Astrocyte (in vitro differentiated cells and primary cell): Measurements from ENCODE around the gene CTBP1. TPM values are rescaled to one million over a fixed set of nuclear protein-coding genes. Genes with fewer than 3 reads are reported as not detected.

Source experiments
- DNase-seq: peaks from one replicate; pipeline ENCODE4 v3.0.0-alpha.2; 2010; ENCODE audit warnings: low read depth
- FAIRE-seq: peaks from 2 replicates; lab custom pipeline; 2011; peaks lifted over from hg19 to GRCh38; lab: Jason Lieb, UNC
- H2AFZ ChIP-seq: 2 replicates; pipeline ENCODE4 v1.6.0; 2012; ENCODE audit warnings: low read depth, low read length, inconsistent platforms
- H3K27ac ChIP-seq: 2 replicates; pipeline ENCODE4 v1.5.1; 2011; ENCODE audit warnings: low read depth, low read length, inconsistent platforms
- H3K27me3 ChIP-seq: 2 replicates; pipeline ENCODE4 v1.6.0; 2011; ENCODE audit warnings: low read length, inconsistent platforms; ENCODE audit not compliant: insufficient read depth
- H3K36me3 ChIP-seq: 2 replicates; pipeline ENCODE4 v1.5.1; 2011; ENCODE audit warnings: low read length, inconsistent platforms; ENCODE audit not compliant: insufficient read depth
- H3K4me1 ChIP-seq: 2 replicates; pipeline ENCODE4 v1.5.1; 2011; ENCODE audit warnings: low read length, inconsistent platforms; ENCODE audit not compliant: insufficient read depth
- H3K4me2 ChIP-seq: 2 replicates; pipeline ENCODE4 v1.6.0; 2012; ENCODE audit warnings: low read length, inconsistent platforms
- H3K4me3 ChIP-seq: 2 replicates; pipeline ENCODE4 v1.5.1; 2011; ENCODE audit warnings: low read depth, mild to moderate bottlenecking, low read length, inconsistent platforms; ENCODE audit not compliant: insufficient read depth
- H3K79me2 ChIP-seq: 2 replicates; pipeline ENCODE4 v1.6.0; 2012; ENCODE audit warnings: mild to moderate bottlenecking, low read length, inconsistent platforms; ENCODE audit not compliant: insufficient read depth
- H3K9ac ChIP-seq: 2 replicates; pipeline ENCODE4 v1.6.0; 2012; ENCODE audit warnings: mild to moderate bottlenecking, low read length, inconsistent platforms
- H3K9me3 ChIP-seq: 2 replicates; pipeline ENCODE4 v1.5.1; 2012; ENCODE audit warnings: low read depth, mild to moderate bottlenecking, low read length, inconsistent platforms; ENCODE audit not compliant: insufficient read depth
- H4K20me1 ChIP-seq: 2 replicates; pipeline ENCODE4 v1.6.0; 2012; ENCODE audit warnings: low read length, inconsistent platforms; ENCODE audit not compliant: insufficient read depth
- H3K27ac Mint-ChIP-seq: one replicate; pipeline ENCODE4 v1.8.0; 2021; ENCODE audit warnings: mild to moderate bottlenecking, mixed read lengths; ENCODE audit not compliant: unreplicated experiment
- H3K27me3 Mint-ChIP-seq: one replicate; pipeline ENCODE4 v1.8.0; 2021; ENCODE audit warnings: low read depth, mixed read lengths; ENCODE audit not compliant: unreplicated experiment
- H3K36me3 Mint-ChIP-seq: one replicate; pipeline ENCODE4 v1.8.0; 2021; ENCODE audit warnings: low read depth, mixed read lengths; ENCODE audit not compliant: unreplicated experiment
- H3K4me1 Mint-ChIP-seq: one replicate; pipeline ENCODE4 v1.8.0; 2021; ENCODE audit warnings: low read depth, mixed read lengths; ENCODE audit not compliant: unreplicated experiment
- H3K4me3 Mint-ChIP-seq: one replicate; pipeline ENCODE4 v1.8.0; 2021; ENCODE audit warnings: mild to moderate bottlenecking, moderate library complexity, mixed read lengths; ENCODE audit not compliant: unreplicated experiment
- H3K9me3 Mint-ChIP-seq: one replicate; pipeline ENCODE4 v1.8.0; 2021; ENCODE audit warnings: mild to moderate bottlenecking, mixed read lengths; ENCODE audit not compliant: unreplicated experiment
- EZH2 ChIP-seq: IDR thresholded peaks from 2 replicates; pipeline ENCODE4 v1.6.1; 2012; ENCODE audit warnings: mild to moderate bottlenecking, low read length, inconsistent platforms; ENCODE audit not compliant: insufficient read depth
- total RNA-seq: library from RNA; stranded (reverse); gene quantifications from 2 replicates; pipeline ENCODE4 v1.2.1, GENCODE V29; 2021
- TF ChIP-seq, protein P1 (sequence below): IDR thresholded peaks from 2 replicates; pipeline ENCODE4 v1.5.1; 2011; ENCODE audit warnings: low read depth, mild to moderate bottlenecking, inconsistent platforms, low read length, moderate library complexity; ENCODE audit not compliant: insufficient read depth

The CTBP1 gene
- total RNA-seq, 1 donor from 2014 or later = 136 TPM

DNA sequence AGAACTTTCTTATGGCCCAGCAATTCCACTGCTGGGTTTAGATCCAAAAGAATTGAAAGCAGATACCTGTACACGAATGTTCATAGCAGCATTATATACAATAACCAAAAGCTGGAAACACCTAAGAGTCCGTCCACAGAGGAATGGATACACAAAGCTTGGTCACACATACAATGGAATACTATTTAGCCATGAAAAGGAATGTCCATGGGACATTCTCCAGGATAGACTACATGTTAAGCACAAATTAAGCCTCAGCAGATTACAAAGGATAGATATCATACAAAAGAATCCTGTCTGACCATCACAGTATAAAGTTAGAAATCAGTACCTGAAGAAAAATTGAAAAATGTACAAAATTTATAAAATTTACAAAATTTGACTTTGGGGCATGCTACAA, 28.1 kb upstream of the CTBP1 start:
- Mint-ChIP-seq H3K27me3 (peaks cover 23% of the 10 kb centered on the region), H3K4me1 (peaks cover 3% of the 10 kb centered on the region), H3K27ac (no peak overlapping the region), H3K9me3 (peaks cover 5% of the 10 kb centered on the region), H3K4me3 (no peak overlapping the region), H3K36me3 (no peaks in the 10 kb centered on the region)
- DNase-seq (no peak), FAIRE-seq (no peak)
- no peak overlapping the region for H3K27ac ChIP-seq
- H3K4me2 ChIP-seq = no peak overlapping the region
- H3K27me3 ChIP-seq = no peaks in the 10 kb centered on the region
- TF ChIP-seq, protein P1, sequence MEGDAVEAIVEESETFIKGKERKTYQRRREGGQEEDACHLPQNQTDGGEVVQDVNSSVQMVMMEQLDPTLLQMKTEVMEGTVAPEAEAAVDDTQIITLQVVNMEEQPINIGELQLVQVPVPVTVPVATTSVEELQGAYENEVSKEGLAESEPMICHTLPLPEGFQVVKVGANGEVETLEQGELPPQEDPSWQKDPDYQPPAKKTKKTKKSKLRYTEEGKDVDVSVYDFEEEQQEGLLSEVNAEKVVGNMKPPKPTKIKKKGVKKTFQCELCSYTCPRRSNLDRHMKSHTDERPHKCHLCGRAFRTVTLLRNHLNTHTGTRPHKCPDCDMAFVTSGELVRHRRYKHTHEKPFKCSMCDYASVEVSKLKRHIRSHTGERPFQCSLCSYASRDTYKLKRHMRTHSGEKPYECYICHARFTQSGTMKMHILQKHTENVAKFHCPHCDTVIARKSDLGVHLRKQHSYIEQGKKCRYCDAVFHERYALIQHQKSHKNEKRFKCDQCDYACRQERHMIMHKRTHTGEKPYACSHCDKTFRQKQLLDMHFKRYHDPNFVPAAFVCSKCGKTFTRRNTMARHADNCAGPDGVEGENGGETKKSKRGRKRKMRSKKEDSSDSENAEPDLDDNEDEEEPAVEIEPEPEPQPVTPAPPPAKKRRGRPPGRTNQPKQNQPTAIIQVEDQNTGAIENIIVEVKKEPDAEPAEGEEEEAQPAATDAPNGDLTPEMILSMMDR = no peak
- TF ChIP-seq EZH2 = no peak
- H3K9ac ChIP-seq = no peak overlapping the region
- H2AFZ ChIP-seq = no peak overlapping the region
- no peaks in the 10 kb centered on the region for H4K20me1 ChIP-seq
- H3K4me3 ChIP-seq = no peak overlapping the region
- H3K4me1 ChIP-seq = no peaks in the 10 kb centered on the region
- H3K36me3 ChIP-seq = no peaks in the 10 kb centered on the region
- H3K79me2 ChIP-seq = no peaks in the 10 kb centered on the region
- H3K9me3 ChIP-seq = no peaks in the 10 kb centered on the region

DNA sequence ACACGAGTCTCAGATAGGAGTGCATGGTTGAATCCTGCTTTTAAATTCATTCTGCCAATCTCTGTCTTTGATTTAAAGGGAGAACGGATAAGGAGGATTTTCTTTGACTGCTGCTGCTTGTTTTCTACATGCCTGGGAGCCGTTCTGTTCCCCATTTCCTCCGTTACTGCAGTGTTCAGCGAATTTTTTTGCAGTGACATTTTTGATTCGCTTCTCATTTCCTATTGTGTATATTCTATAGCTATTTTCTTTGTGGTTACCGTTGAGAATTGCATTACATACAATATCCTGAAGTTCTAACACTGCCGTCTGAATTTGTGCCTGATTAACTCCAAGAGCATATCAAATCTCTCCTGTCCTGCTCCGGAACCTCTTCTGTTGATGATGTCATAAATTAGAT, 25.9 kb upstream of the CTBP1 start:
- H3K36me3 ChIP-seq = no peaks in the 10 kb centered on the region
- peaks cover 9% of the 10 kb centered on the region for H3K9me3 Mint-ChIP-seq
- no peak for FAIRE-seq
- H3K4me3 ChIP-seq = no peak overlapping the region
- no peak overlapping the region for H3K4me3 Mint-ChIP-seq
- H3K27ac Mint-ChIP-seq = no peak overlapping the region
- H3K4me2 ChIP-seq = peak overlapping the region; percentile 66
- no peak overlapping the region for H2AFZ ChIP-seq
- peak overlapping the region; percentile 17 for H3K9ac ChIP-seq
- peaks cover 12% of the 10 kb centered on the region for H3K27me3 Mint-ChIP-seq
- H3K4me1 ChIP-seq = no peaks in the 10 kb centered on the region
- no peaks in the 10 kb centered on the region for H4K20me1 ChIP-seq
- H3K4me1 Mint-ChIP-seq = peaks cover 3% of the 10 kb centered on the region
- DNase-seq = no peak
- no peaks in the 10 kb centered on the region for H3K9me3 ChIP-seq
- TF ChIP-seq, protein P1 = no peak
- TF ChIP-seq EZH2 = no peak
- no peaks in the 10 kb centered on the region for H3K79me2 ChIP-seq
- no peak overlapping the region for H3K27ac ChIP-seq
- no peaks in the 10 kb centered on the region for H3K36me3 Mint-ChIP-seq
- H3K27me3 ChIP-seq = no peaks in the 10 kb centered on the region

GRCh38 chr4:1271686-1272085, 22.8 kb upstream of the CTBP1 start:
- FAIRE-seq (no peak), DNase-seq (no peak)
- Mint-ChIP-seq H3K4me3 (no peak overlapping the region), H3K9me3 (peaks cover 12% of the 10 kb centered on the region), H3K36me3 (no peaks in the 10 kb centered on the region), H3K4me1 (no peaks in the 10 kb centered on the region), H3K27ac (no peak overlapping the region), H3K27me3 (peaks cover 4% of the 10 kb centered on the region)
- TF ChIP-seq, protein P1 = no peak
- TF ChIP-seq EZH2 = no peak
- Histone ChIP-seq H3K36me3 (no peaks in the 10 kb centered on the region), H3K27ac (no peak overlapping the region), H2AFZ (no peak overlapping the region), H3K79me2 (no peaks in the 10 kb centered on the region), H3K27me3 (no peaks in the 10 kb centered on the region), H4K20me1 (no peaks in the 10 kb centered on the region), H3K4me1 (no peaks in the 10 kb centered on the region), H3K9ac (no peak overlapping the region), H3K4me3 (no peak overlapping the region), H3K4me2 (no peak overlapping the region), H3K9me3 (no peaks in the 10 kb centered on the region)
